Activated B cell treated with CpG ODN at 0.5 μM for 24 hours (primary cell): Measurements from ENCODE around the gene SARDH. TPM values are rescaled to one million over a fixed set of nuclear protein-coding genes. Genes with fewer than 3 reads are reported as not detected.

ENCODE experiments used
- ATAC-seq: fragments of 200-7000 bp; cut with Tn5 transposase; one replicate; pipeline ENCODE4 v1.10.0; 2021; ENCODE audit warnings: low read depth, mild to moderate bottlenecking, moderate library complexity
- CTCF ChIA-PET: fragments of 350-600 bp; sonication (Branson Sonifier 250); formaldehyde crosslinking; loops from one replicate; lab custom pipeline; 2021; ENCODE audit warnings: antibody characterized with exemption; lab: Charles Lee
- POLR2A ChIA-PET: fragments of 350-600 bp; sonication (Branson Sonifier 250); formaldehyde crosslinking; loops from one replicate; lab custom pipeline; 2021; ENCODE audit warnings: antibody characterized with exemption; lab: Charles Lee
- DNase-seq: peaks from one replicate; pipeline ENCODE4 v3.0.0; 2022
- H3K27ac Mint-ChIP-seq: one replicate; pipeline ENCODE4 v1.8.0; 2020; ENCODE audit warnings: mixed read lengths
- H3K27me3 Mint-ChIP-seq: one replicate; pipeline ENCODE4 v1.8.0; 2021; ENCODE audit warnings: mixed read lengths
- H3K36me3 Mint-ChIP-seq: one replicate; pipeline ENCODE4 v1.8.0; 2021; ENCODE audit warnings: low read depth, mixed read lengths
- H3K4me1 Mint-ChIP-seq: one replicate; pipeline ENCODE4 v1.8.0; 2021; ENCODE audit warnings: mixed read lengths
- H3K4me3 Mint-ChIP-seq: one replicate; pipeline ENCODE4 v1.8.0; 2020; ENCODE audit warnings: mild to moderate bottlenecking, mixed read lengths
- H3K9me3 Mint-ChIP-seq: one replicate; pipeline ENCODE4 v1.8.0; 2020; ENCODE audit warnings: mixed read lengths
- intact Hi-C: fragments of 100-400 bp; cut with micrococcal nuclease; formaldehyde crosslinking; loops from one replicate; pipeline ENCODE4 v1.15.1; 2024
- total RNA-seq: library from RNA; stranded (reverse); gene quantifications from 2 replicates; pipeline ENCODE4 v1.2.3, GENCODE V29; 2022
- TF ChIP-seq, protein P1 (sequence below): fragments of 200-600 bp; IDR thresholded peaks from one replicate; pipeline ENCODE4 v1.8.0; 2022; ENCODE audit warnings: antibody characterized with exemption, mild to moderate bottlenecking

The SARDH gene
- total RNA-seq, 1 donor from 2014 or later: not detected

DNA sequence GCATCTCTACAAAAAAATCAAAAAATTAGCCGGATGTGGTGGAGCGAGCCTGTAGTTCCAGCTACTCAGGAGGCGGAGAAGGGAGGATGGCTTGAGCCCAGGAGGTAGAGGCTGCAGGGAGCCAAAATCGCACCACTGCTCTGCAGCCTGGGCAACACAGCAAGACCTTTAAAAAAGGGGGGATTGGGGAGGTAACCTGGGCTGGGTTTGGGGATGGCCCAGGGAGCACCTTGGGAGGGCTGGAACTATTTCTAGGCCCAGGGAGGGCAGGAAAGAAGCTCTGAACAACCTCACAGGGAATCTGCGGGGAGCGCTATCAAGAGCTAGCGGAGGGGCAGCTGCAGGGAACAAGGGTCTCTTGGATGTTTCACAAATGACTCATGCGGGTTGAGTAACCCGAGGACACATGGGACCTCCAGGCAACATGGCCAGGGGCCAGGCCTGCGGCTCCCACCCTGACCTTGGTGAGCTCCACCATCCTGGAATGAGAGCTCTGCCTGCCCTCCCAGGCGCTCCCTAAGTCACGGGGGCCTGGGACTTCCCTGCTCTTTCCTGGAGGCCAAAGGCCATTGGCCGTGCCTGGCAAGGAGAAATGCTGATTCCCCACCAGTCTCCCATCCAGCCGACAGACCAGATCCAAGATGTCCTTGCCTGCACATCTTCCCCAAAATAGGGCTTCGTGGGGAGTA lies 23.4 kb downstream of the SARDH start:
- TF ChIP-seq, protein P1, sequence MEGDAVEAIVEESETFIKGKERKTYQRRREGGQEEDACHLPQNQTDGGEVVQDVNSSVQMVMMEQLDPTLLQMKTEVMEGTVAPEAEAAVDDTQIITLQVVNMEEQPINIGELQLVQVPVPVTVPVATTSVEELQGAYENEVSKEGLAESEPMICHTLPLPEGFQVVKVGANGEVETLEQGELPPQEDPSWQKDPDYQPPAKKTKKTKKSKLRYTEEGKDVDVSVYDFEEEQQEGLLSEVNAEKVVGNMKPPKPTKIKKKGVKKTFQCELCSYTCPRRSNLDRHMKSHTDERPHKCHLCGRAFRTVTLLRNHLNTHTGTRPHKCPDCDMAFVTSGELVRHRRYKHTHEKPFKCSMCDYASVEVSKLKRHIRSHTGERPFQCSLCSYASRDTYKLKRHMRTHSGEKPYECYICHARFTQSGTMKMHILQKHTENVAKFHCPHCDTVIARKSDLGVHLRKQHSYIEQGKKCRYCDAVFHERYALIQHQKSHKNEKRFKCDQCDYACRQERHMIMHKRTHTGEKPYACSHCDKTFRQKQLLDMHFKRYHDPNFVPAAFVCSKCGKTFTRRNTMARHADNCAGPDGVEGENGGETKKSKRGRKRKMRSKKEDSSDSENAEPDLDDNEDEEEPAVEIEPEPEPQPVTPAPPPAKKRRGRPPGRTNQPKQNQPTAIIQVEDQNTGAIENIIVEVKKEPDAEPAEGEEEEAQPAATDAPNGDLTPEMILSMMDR: no peak

GRCh38 chr9:133713960-133714495 lies 24.1 kb downstream of the SARDH start:
- CTCF ChIA-PET: no interaction called here
- POLR2A ChIA-PET: no interaction called here
- intact Hi-C loops: no loop called here
- H3K9me3 Mint-ChIP-seq: no peaks in the 10 kb centered on the region
- H3K4me3 Mint-ChIP-seq: no peak overlapping the region
- no peaks in the 10 kb centered on the region for H3K36me3 Mint-ChIP-seq
- H3K27ac Mint-ChIP-seq: no peak overlapping the region
- DNase-seq (peak; percentile 7), ATAC-seq (no peak)
- TF ChIP-seq, protein P1: no peak
- peaks cover 28% of the 10 kb centered on the region for H3K27me3 Mint-ChIP-seq
- H3K4me1 Mint-ChIP-seq: peaks cover 19% of the 10 kb centered on the region

More for the DNA sequence above, 23.4 kb downstream of the SARDH start:
- ATAC-seq (no peak), DNase-seq (peak; percentile 9)
- Mint-ChIP-seq H3K9me3 (no peaks in the 10 kb centered on the region), H3K27ac (no peak overlapping the region), H3K4me3 (no peak overlapping the region), H3K4me1 (peaks cover 12% of the 10 kb centered on the region), H3K27me3 (peaks cover 30% of the 10 kb centered on the region), H3K36me3 (no peaks in the 10 kb centered on the region)
- ChIA-PET CTCF (no interaction called here), POLR2A (no interaction called here)
- intact Hi-C loops: no loop called here

- POLR2A ChIA-PET: no interaction called here
These were observed 24.8 kb downstream of the SARDH start for GRCh38 chr9:133713150-133713959.

DNA sequence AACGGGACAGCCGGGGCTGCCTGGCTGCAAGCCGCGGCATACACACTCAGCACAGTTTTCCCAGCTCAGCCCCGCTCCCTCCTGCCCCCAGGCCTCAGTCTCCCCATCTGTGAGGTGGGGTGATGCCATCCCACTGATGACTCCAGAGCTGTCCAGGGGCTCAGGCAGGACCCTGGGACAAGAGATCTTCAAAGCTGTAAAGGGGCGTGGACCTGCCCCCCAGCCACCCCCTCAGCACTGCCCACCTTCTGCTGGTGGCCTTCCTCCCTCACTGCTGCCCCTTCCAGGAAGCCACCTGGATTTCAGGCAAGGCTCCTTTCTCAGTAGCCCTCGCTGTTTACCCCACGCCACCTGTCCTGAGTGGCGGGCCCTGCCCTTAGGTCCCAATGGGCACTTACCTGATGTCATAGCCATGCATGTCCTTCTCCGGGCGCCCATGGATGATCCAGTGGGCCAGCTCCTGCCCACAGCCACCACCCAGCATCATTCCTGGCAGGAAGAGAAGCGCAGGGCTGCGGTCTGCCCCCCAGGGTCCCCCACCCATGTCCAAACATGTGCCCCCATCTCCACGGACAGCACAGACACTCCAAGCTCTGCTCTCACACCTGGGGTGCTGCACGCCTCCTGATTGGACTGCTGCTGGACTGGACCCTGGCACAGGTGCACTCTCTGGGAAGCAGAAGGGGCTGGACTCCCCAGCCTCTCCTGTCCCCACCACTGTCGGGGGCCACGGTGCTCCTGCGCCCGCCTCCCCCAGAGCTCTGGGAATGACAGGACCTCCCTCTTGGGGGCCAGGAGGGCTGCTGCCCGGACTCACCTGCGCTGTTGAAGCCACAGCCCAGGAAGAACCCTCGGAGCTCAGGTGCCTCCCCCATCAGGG lies 25.7 kb downstream of the SARDH start:
- ChIA-PET CTCF (no interaction called here), POLR2A (no interaction called here)
- no peaks in the 10 kb centered on the region for H3K9me3 Mint-ChIP-seq
- ATAC-seq (no peak), DNase-seq (peak; percentile 12)
- TF ChIP-seq, protein P1: no peak
- H3K4me3 Mint-ChIP-seq: no peak overlapping the region
- peaks cover 21% of the 10 kb centered on the region for H3K4me1 Mint-ChIP-seq
- peaks cover 22% of the 10 kb centered on the region for H3K27me3 Mint-ChIP-seq
- no peak overlapping the region for H3K27ac Mint-ChIP-seq
- intact Hi-C loops: no loop called here
- no peaks in the 10 kb centered on the region for H3K36me3 Mint-ChIP-seq

More at GRCh38 chr9:133713150-133713959, 24.8 kb downstream of the SARDH start:
- peak; percentile 11 for DNase-seq
- intact Hi-C loops: no loop called here
- Mint-ChIP-seq H3K4me3 (no peak overlapping the region), H3K27me3 (peaks cover 28% of the 10 kb centered on the region), H3K27ac (no peak overlapping the region), H3K9me3 (no peaks in the 10 kb centered on the region), H3K4me1 (peaks cover 20% of the 10 kb centered on the region), H3K36me3 (no peaks in the 10 kb centered on the region)
- TF ChIP-seq, protein P1: no peak
- no peak for ATAC-seq
- CTCF ChIA-PET: no interaction called here
